ENCODE data around the gene PAX4.

- no peak for TF ChIP-seq TOX (CRISPR knock-in tag; IDR thresholded peaks at IDR 0.05; ENCODE audit: borderline replicate concordance)
- TF ChIP-seq PATZ1 (CRISPR knock-in tag; IDR thresholded peaks at IDR 0.05; ENCODE audit: borderline replicate concordance) = no peak
- TF ChIP-seq ZFP30 (CRISPR knock-in tag; IDR thresholded peaks at IDR 0.05) = no peak
- TF ChIP-seq ZC3H10 (CRISPR knock-in tag; IDR thresholded peaks at IDR 0.05) = no peak
- TF ChIP-seq OSR1 (CRISPR knock-in tag; IDR thresholded peaks at IDR 0.05) = no peak
- TF ChIP-seq ZNF70 (CRISPR knock-in tag; IDR thresholded peaks at IDR 0.05) = no peak
These were observed 41.2 kb upstream of the PAX4 start for GRCh38 chr7:127658970-127659630.
